H9 (cell line): ENCODE measurements around the gene APOM. TPM values are rescaled to one million over a fixed set of nuclear protein-coding genes. Genes with fewer than 3 reads are reported as not detected.

Experiments used
- DNase-seq: peaks from one replicate; pipeline ENCODE4 v3.0.0-alpha.2; 2017
- H2AFZ ChIP-seq: one replicate; pipeline ENCODE4 v1.6.1; 2013; ENCODE audit warnings: mild to moderate bottlenecking, low read length, control low read depth, moderate library complexity
- H2AK5ac ChIP-seq: 2 replicates; pipeline ENCODE4 v1.6.1; 2013; ENCODE audit warnings: low read length, control low read depth, mixed read lengths; ENCODE audit not compliant: insufficient read length
- H2BK120ac ChIP-seq: one replicate; pipeline ENCODE4 v1.6.1; 2013; ENCODE audit warnings: low read depth, mild to moderate bottlenecking, low read length, control low read depth, inconsistent platforms; ENCODE audit not compliant: poor library complexity, severe bottlenecking
- H2BK12ac ChIP-seq: 2 replicates; pipeline ENCODE4 v1.6.1; 2013; ENCODE audit warnings: low read length, control low read depth, mixed read lengths, low read depth; ENCODE audit not compliant: insufficient read length
- H2BK15ac ChIP-seq: 2 replicates; pipeline ENCODE4 v1.6.1; 2013; ENCODE audit warnings: low read depth, low read length, control low read depth
- H2BK20ac ChIP-seq: one replicate; pipeline ENCODE4 v1.6.1; 2013; ENCODE audit warnings: low read depth, mild to moderate bottlenecking, low read length, control low read depth, inconsistent platforms; ENCODE audit not compliant: poor library complexity, severe bottlenecking
- H2BK5ac ChIP-seq: 2 replicates; pipeline ENCODE4 v1.6.1; 2013; ENCODE audit warnings: low read length, control low read depth, mixed read lengths; ENCODE audit not compliant: insufficient read length
- H3K14ac ChIP-seq: 2 replicates; pipeline ENCODE4 v1.6.1; 2013; ENCODE audit warnings: low read length, control low read depth; ENCODE audit not compliant: insufficient read depth
- H3K18ac ChIP-seq: 2 replicates; pipeline ENCODE4 v1.6.1; 2013; ENCODE audit warnings: low read depth, mild to moderate bottlenecking, mixed read lengths, low read length, control low read depth; ENCODE audit not compliant: insufficient read length
- H3K23ac ChIP-seq: 2 replicates; pipeline ENCODE4 v1.6.1; 2013; ENCODE audit warnings: low read length, control low read depth, mixed read lengths, low read depth; ENCODE audit not compliant: insufficient read length
- H3K23me2 ChIP-seq: 2 replicates; pipeline ENCODE4 v1.6.1; 2013; ENCODE audit warnings: low read depth, mild to moderate bottlenecking, mixed read lengths, low read length, control low read depth; ENCODE audit not compliant: insufficient read length, poor library complexity, severe bottlenecking
- H3K27ac ChIP-seq: 2 replicates; pipeline ENCODE4 v1.5.1; 2013; ENCODE audit warnings: low read length, control low read depth, mixed read lengths, low read depth; ENCODE audit not compliant: insufficient read length
- H3K27me3 ChIP-seq: 2 replicates; pipeline ENCODE4 v1.6.1; 2013; ENCODE audit warnings: low read length, control low read depth, inconsistent platforms; ENCODE audit not compliant: insufficient read depth
- H3K4ac ChIP-seq: 2 replicates; pipeline ENCODE4 v1.6.1; 2013; ENCODE audit warnings: low read depth, mild to moderate bottlenecking, control low read depth, inconsistent platforms, low read length, moderate library complexity
- H3K4me1 ChIP-seq: 2 replicates; pipeline ENCODE4 v1.6.1; 2013; ENCODE audit warnings: low read length, control low read depth, inconsistent platforms; ENCODE audit not compliant: insufficient read depth
- H3K4me2 ChIP-seq: 2 replicates; pipeline ENCODE4 v1.6.1; 2013; ENCODE audit warnings: low read length, control low read depth, mixed read lengths; ENCODE audit not compliant: insufficient read length, insufficient read depth
- H3K56ac ChIP-seq: 2 replicates; pipeline ENCODE4 v1.6.1; 2013; ENCODE audit warnings: low read depth, mild to moderate bottlenecking, mixed read lengths, low read length, control low read depth; ENCODE audit not compliant: insufficient read length
- H3K79me1 ChIP-seq: 2 replicates; pipeline ENCODE4 v1.6.1; 2013; ENCODE audit warnings: low read depth, mild to moderate bottlenecking, moderate library complexity, low read length, control low read depth, inconsistent platforms; ENCODE audit not compliant: insufficient read depth, poor library complexity, severe bottlenecking
- H3K79me2 ChIP-seq: 2 replicates; pipeline ENCODE4 v1.6.1; 2013; ENCODE audit warnings: low read length, control low read depth, inconsistent platforms; ENCODE audit not compliant: insufficient read depth
- H3K9ac ChIP-seq: 2 replicates; pipeline ENCODE4 v1.6.1; 2013; ENCODE audit warnings: low read length, control low read depth, mixed read lengths; ENCODE audit not compliant: insufficient read length; ENCODE audit errors: extremely low read depth
- H3K9me3 ChIP-seq: one replicate; pipeline ENCODE4 v1.6.1; 2013; ENCODE audit warnings: low read depth, low read length, inconsistent platforms; ENCODE audit not compliant: control insufficient read depth
- H3T11ph ChIP-seq: one replicate; pipeline ENCODE4 v1.6.1; 2013; ENCODE audit warnings: mild to moderate bottlenecking, low read length, control low read depth, inconsistent platforms
- H4K20me1 ChIP-seq: one replicate; pipeline ENCODE4 v1.6.1; 2013; ENCODE audit not compliant: control insufficient read depth, insufficient read length, insufficient read depth
- H4K5ac ChIP-seq: 2 replicates; pipeline ENCODE4 v1.6.1; 2013; ENCODE audit warnings: low read depth, mild to moderate bottlenecking, mixed read lengths, low read length, control low read depth; ENCODE audit not compliant: insufficient read length
- H4K8ac ChIP-seq: replicated peaks from 2 replicates; pipeline ENCODE4 v1.6.1; 2013; ENCODE audit warnings: low read length, control low read depth, mixed read lengths, low read depth; ENCODE audit not compliant: insufficient read length
- H4K91ac ChIP-seq: 2 replicates; pipeline ENCODE4 v1.6.1; 2013; ENCODE audit warnings: low read depth, mild to moderate bottlenecking, moderate library complexity, mixed read lengths, low read length, control low read depth; ENCODE audit not compliant: insufficient read length
- H3K27ac Mint-ChIP-seq, 3 experiments: 2 replicates in 2 of 3; 3 replicates in 1 of 3; pipeline ENCODE4 v1.8.0; 2020 to 2021; ENCODE audit warnings: mixed read lengths in 3 of 3, mild to moderate bottlenecking in 1 of 3, moderate library complexity in 1 of 3
- H3K27me3 Mint-ChIP-seq: 2 replicates; pipeline ENCODE4 v1.8.0; 2021; ENCODE audit warnings: low read depth, mild to moderate bottlenecking, moderate library complexity, mixed read lengths
- H3K36me3 Mint-ChIP-seq, 3 experiments: 2 replicates in 2 of 3; 3 replicates in 1 of 3; pipeline ENCODE4 v1.8.0; 2020 to 2021; ENCODE audit warnings: low read depth in 3 of 3, mixed read lengths in 3 of 3; ENCODE audit not compliant: insufficient read depth in 1 of 3
- H3K4me1 Mint-ChIP-seq, 2 experiments: 2 replicates each; pipeline ENCODE4 v1.8.0; 2020; ENCODE audit warnings: mixed read lengths in 2 of 2
- H3K4me3 Mint-ChIP-seq, 2 experiments: 2 replicates in 1 of 2; 3 replicates in 1 of 2; pipeline ENCODE4 v1.8.0; 2020 to 2021; ENCODE audit warnings: mild to moderate bottlenecking in 2 of 2, mixed read lengths in 2 of 2, moderate library complexity in 1 of 2
- H3K9me3 Mint-ChIP-seq, 2 experiments: 2 replicates in 1 of 2; 3 replicates in 1 of 2; pipeline ENCODE4 v1.8.0; 2020; ENCODE audit warnings: mild to moderate bottlenecking in 2 of 2, mixed read lengths in 2 of 2, moderate library complexity in 1 of 2
- WGBS: extraction: QIAGEN DNeasy Blood & Tissue Kit; methylation state at CpG from one replicate; pipeline ENCODE4 v1.1.7; 2013; ENCODE audit warnings: missing lambda C conversion rate, low lambda C conversion rate, mixed read lengths; ENCODE audit not compliant: insufficient read length; ENCODE audit errors: extremely low coverage; 5-methylcytosine and 5-hydroxymethylcytosine counted together
- total RNA-seq: library from RNA; stranded (reverse); gene quantifications from 2 replicates; pipeline ENCODE4 v1.2.1, GENCODE V29; 2021
- TF ChIP-seq, protein P1 (sequence below): fragments of 200-600 bp; sonication (generic); conservative IDR thresholded peaks from 3 replicates; pipeline ENCODE4 v1.8.0; 2021; ENCODE audit warnings: antibody characterized with exemption, mild to moderate bottlenecking

Gene APOM
- total RNA-seq, 1 experiment from 2014 or later, result 3.6 TPM

GRCh38 chr6:31706599-31706998 lies 50.9 kb downstream of the APOM start, which contains the start of gene LY6G6F:
Gene LY6G6F (plus strand): TSS chr6:31706866. CDS start chr6:31706907, 41 bp downstream.
- Histone ChIP-seq H3K27me3 (no peaks in the 10 kb centered on the region), H3K23me2 (peaks cover 6% of the 10 kb centered on the region), H2BK15ac (no peak within 1 kb of the TSS), H3K79me1 (peaks cover 5% of the 10 kb centered on the region), H3K4me2 (no peak within 1 kb of the TSS), H3K56ac (no peak within 1 kb of the TSS), H3K4ac (no peak within 1 kb of the TSS), H2AFZ (no peak within 1 kb of the TSS), H3K27ac (no peak within 1 kb of the TSS), H3K9me3 (no peaks in the 10 kb centered on the region), H2BK12ac (no peak within 1 kb of the TSS), H3K9ac (no peak within 1 kb of the TSS), H2BK5ac (no peak within 1 kb of the TSS), H3K4me1 (peaks cover 4% of the 10 kb centered on the region; the same call in 1 of the 2 replicates), H3K79me2 (peaks cover 2% of the 10 kb centered on the region; the same call in 1 of the 2 replicates), H4K20me1 (no peaks in the 10 kb centered on the region), H4K91ac (no peak within 1 kb of the TSS), H4K5ac (no peak within 1 kb of the TSS), H2AK5ac (no peak within 1 kb of the TSS), H3K14ac (no peak within 1 kb of the TSS), H3K23ac (no peak within 1 kb of the TSS), H2BK20ac (no peak within 1 kb of the TSS), H4K8ac (no peak within 1 kb of the TSS), H3T11ph (no peak within 1 kb of the TSS), H3K18ac (no peak within 1 kb of the TSS), H2BK120ac (no peak within 1 kb of the TSS)
- Mint-ChIP-seq H3K4me3 (no peak within 1 kb of the TSS), H3K27me3 (peaks cover 3% of the 10 kb centered on the region; the same call in 1 of the 2 replicates), H3K9me3 (no peaks in the 10 kb centered on the region; a peak in 1 of 5 replicates), H3K4me1 (peaks cover 18 to 21% of the 10 kb centered on the region in 2 experiments), H3K36me3 (no peaks in the 10 kb centered on the region), H3K27ac (peak within 1 kb of the TSS in 1 of 3 experiments; percentile 54; a peak in 1 of 7 replicates)
- no CpG with 5 or more reads among the region's 3 CpGs for WGBS
- TF ChIP-seq, protein P1, sequence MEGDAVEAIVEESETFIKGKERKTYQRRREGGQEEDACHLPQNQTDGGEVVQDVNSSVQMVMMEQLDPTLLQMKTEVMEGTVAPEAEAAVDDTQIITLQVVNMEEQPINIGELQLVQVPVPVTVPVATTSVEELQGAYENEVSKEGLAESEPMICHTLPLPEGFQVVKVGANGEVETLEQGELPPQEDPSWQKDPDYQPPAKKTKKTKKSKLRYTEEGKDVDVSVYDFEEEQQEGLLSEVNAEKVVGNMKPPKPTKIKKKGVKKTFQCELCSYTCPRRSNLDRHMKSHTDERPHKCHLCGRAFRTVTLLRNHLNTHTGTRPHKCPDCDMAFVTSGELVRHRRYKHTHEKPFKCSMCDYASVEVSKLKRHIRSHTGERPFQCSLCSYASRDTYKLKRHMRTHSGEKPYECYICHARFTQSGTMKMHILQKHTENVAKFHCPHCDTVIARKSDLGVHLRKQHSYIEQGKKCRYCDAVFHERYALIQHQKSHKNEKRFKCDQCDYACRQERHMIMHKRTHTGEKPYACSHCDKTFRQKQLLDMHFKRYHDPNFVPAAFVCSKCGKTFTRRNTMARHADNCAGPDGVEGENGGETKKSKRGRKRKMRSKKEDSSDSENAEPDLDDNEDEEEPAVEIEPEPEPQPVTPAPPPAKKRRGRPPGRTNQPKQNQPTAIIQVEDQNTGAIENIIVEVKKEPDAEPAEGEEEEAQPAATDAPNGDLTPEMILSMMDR, result no peak
- DNase-seq, result no peak
